Mesangial cell (primary cell): Measurements from ENCODE around the gene C18orf54. TPM values are rescaled to one million over a fixed set of nuclear protein-coding genes. Genes with fewer than 3 reads are reported as not detected.

Experiments
- total RNA-seq: library from RNA; depleted of rRNA; stranded (reverse); fragments of >200 nt; gene quantifications from 2 replicates; pipeline ENCODE4 v1.2.3, GENCODE V29; 2015

Gene C18orf54
- 3.2 and 7.3 TPM in 2 replicates for total RNA-seq

GRCh38 chr18:54357660-54358494 is at the start of gene C18orf54, which contains the start of gene STARD6:
Gene C18orf54 (plus strand): TSS chr18:54357906. CDS start chr18:54360573, 2,667 bp downstream.
Gene STARD6 (minus strand): TSS chr18:54357858. CDS start chr18:54354573, 3,285 bp downstream.

Other genes starting within 250 kb of the C18orf54 start
- gene MBD2, start 133.2 kb upstream of the C18orf54 start, total RNA-seq, result 14.3 and 17.9 TPM in 2 replicates
- 3.6 and 10.3 TPM in 2 replicates for gene POLI, start 88.4 kb upstream of the C18orf54 start, total RNA-seq
- gene STARD6, start within 50 bp of the C18orf54 start, total RNA-seq, result 0.38 TPM in 1 of 2 replicates, not detected in the other
- not detected in 2 replicates for gene DYNAP, start 233.3 kb downstream of the C18orf54 start, total RNA-seq